Stimulated activated CD8-positive, alpha-beta memory T cell treated with anti-CD3 and anti-CD28 coated beads, Interleukin-2, amount 100 ng/mL, for 48 hours (primary cell): ENCODE measurements around the gene STIM2.
"Not testable (repeated sequence)": the region's sequence is repeated elsewhere in the genome, so short reads cannot be mapped to it uniquely, and the experiment has no call there.

Experiments used
- DNase-seq, 2 donors: peaks; one replicate each; pipeline ENCODE4 v3.0.0-alpha.2; 2020; ENCODE audit warnings: low read depth in 2 of 2

STIM2 gene

DNA sequence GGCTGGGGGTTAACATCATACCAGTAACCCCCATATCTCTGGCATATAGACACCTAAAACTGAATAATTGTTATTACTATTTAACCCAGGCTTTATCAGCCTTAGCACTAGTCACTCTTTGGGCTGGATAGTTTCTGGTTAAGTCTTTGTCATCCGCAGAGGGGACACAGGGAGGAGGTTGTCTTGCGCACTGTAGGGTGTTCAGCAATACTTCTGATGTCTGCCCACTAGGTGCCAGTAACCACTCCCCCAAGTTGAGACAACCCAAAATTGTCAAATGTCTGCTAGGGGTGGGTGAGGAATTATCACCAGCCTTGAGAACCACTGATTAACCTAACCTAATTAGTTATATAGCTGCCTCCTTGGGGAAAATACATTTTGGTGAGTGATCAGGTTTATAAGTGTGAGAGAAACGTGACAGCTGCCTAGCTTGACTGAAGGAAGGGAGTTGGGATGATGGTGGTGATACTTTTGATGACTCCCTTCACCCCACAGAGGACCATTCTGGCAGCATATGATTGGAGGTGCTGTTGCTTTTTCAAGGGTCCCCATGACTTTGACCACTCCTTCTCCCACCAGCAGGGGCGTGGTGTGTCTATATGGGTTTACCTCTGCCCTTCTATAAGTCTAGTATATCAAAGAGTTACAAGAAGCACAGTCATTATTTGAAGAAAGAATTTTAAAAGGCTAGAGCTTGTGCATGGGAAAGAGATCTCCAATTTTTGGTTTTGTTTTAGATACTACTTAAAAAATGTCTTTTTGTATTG is 140.9 kb downstream of the STIM2 start:
- DNase-seq: no peak

DNA sequence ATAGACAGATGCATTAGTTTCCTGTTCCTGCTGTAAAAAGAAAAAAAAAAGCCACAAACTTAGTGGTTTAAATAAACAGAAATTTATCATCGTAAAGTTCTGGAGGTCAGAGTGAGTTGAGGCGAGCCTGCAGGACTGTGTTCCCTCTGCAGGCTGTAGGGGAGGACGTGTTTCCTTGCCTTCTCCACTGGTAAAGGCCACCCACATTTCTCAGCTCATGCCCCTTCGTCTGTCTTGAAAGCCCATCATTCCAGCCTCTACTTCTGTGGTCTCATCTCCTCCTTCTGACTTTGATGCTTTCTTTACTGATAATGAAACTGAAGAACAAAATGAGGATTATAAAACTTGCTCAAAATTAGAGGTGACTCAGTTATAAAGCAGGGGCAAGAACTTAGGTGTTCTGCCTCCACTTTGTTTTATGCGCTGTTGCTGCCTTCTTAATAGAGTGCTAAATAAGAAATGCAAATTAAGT is 143.0 kb downstream of the STIM2 start:
- no peak for DNase-seq

GRCh38 chr4:27005501-27005900 is 144.9 kb downstream of the STIM2 start:
- no peak for DNase-seq

DNA sequence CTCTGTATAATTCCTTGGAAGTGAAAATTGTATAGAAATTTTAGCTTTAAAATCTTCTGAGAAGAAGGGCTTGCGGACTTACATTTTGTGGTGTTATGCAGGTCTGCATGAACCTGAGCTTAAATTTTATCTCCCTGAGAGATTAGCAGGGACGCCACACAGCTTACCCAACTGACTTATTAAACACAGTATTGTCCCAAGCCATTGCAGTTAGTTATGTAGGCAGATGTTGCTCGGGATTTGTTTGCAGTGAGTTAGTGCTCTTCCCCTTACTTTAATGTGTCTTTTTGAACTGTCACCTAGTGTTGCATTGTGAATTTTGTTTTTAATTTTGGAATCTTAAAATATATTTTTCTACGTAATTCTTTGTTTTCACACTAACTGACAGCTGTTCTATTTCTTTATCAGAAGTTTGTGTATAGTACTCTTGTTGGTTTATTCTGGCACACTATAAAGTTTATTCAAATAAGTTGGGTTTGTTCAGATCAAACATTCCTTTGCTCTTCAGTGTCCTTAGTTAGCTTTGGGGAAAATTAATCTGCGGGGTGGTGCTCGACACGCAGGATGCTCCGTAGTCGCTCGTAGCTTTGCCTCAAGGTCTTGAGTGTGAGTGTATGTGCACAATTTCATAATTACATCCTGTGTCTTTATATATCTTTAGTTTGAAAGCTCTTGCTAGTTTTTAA is 145.4 kb downstream of the STIM2 start:
- no peak for DNase-seq

DNA sequence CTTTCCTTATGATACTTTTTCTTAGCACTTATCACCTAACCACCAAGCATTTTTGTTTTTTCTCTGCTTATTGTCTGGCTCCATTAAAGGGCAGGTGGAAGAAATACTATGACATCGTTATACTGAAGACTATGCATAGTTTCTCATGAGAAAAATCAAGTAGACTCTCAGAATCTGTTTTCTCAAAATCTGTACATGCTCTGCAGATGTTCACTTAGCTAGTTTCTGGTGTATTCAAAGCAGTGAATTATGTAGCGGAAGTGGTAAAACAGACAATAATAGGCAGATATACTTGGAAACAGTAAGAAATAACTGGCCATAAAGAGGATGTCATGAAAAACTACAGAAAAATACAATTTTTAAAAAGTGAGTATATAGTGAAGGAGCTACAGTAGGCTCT is 146.0 kb downstream of the STIM2 start:
- DNase-seq: no peak

- no peak for DNase-seq
Observed at GRCh38 chr4:27007507-27007906, 146.9 kb downstream of the STIM2 start.

GRCh38 chr4:27008679-27009078 is 148.0 kb downstream of the STIM2 start:
- DNase-seq: no peak

- DNase-seq: no peak
Observed at GRCh38 chr4:27009539-27009938, 148.9 kb downstream of the STIM2 start.

DNA sequence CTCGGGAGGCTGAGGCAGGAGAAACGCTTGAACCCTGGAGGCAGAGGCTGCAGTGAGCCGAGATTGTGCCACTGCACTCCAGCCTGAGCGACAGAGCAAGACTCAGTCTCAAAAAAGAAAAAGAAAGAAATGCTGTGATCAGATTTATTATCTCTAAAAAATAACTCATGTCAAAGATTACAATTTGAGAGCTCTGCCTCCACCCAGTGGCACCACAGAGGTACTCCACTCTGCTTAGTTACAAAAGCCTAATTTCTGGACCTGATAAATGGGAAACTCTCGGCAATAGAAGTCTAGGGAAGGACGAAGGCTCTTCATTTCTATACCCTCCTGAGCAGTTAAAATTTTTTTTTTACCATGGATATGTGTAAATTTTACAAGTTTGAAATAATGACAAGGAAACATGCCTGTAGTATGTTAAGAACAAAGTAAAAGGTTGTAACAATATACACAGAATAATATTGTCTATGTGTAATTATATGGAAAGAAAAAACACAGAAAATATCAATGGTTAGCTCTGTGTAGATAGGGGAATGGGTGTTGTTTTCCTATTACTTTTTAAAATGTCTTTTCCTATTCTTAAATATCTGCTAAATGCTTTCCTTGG is 149.8 kb downstream of the STIM2 start:
- peak; percentile 24 to 26 for DNase-seq

GRCh38 chr4:27011401-27011800 is 150.8 kb downstream of the STIM2 start:
- DNase-seq: no peak

DNA sequence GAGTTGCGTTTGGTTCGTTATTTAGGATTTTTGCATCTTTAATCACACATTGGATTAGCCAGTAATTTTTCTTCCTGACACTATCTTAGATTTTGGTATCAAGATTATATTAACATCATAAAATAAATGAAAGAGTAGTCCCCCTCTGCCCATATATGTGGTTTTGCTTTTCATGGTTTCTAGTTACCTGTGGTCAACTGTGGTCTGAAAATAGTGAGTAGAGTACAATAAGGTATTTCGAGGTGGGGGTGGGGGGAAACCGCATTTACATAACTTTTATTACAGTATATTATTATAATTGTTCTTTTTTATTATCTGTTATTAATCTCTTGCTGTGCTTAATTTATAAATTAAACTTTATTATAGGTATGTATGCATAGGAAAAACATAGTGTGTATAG is 152.4 kb downstream of the STIM2 start:
- DNase-seq: no peak

DNA sequence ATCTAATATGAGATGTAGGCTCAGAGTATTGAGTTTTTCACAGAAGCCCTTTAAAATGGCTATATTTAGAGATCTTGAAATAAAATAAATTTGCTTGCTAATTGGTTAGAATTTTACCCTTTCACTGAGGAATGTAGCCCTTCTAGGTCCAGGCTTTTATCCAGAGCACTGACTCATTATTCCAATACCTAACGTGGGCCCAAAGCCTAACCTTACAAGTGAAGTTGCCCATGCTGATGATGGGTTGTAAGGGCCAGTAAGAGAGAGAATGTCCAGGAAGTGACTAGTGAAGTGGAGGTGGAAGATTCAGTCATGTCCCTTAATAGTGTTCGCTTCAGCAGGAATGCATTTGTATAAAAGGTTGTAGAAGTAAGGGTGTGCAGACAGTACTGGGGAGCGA is 155.9 kb downstream of the STIM2 start:
- DNase-seq: no peak

DNA sequence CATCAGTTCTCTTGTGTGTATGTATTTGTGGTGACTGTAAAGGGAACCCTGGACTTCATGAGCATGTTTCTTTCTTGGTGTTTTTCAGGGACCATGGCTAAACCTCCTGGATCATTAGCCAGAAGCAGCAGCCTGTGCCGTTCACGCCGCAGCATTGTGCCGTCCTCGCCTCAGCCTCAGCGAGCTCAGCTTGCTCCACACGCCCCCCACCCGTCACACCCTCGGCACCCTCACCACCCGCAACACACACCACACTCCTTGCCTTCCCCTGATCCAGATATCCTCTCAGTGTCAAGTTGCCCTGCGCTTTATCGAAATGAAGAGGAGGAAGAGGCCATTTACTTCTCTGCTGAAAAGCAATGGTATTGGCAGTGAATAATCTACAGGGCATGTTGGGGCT is 157.0 kb downstream of the STIM2 start:
- DNase-seq: no peak

DNA sequence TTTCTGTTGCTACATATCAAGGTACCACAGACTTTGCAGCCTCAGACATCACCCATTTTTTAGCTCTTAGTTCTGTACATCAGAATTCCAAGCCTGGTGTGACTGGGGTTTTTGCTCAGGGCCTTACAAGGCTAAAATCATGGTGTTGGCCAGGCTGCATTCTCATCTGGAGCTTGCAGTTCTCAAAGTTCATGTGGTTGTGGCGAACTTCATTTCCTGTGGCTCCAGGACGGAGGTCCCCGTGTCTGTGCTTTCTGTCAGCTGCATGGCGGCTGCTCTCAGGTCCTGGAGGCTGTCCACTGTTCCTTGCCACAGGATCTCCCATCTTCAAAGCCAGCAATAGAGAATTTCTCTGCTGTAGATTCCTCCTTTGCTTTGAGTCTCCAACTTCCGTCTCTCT is 157.4 kb downstream of the STIM2 start:
- DNase-seq: no peak

DNA sequence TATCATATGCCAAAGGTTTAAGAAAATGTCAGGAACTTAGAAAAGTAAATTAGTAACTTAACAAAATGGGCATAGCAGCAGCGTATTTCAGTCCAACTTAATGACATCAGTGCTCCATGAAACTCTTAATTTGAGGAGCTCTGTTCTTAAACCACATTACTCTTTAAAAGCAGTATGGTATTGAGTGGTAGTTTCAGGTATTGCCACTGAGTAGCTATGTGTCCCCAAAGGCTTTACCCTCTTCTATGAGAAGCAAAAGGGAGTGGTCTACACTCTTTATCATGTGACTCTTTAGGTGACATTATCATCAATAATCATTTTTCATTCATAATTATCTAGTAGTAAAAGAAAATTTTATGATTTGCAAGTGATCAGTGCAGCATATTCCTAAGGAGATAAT is 158.3 kb downstream of the STIM2 start:
- DNase-seq: no peak

DNA sequence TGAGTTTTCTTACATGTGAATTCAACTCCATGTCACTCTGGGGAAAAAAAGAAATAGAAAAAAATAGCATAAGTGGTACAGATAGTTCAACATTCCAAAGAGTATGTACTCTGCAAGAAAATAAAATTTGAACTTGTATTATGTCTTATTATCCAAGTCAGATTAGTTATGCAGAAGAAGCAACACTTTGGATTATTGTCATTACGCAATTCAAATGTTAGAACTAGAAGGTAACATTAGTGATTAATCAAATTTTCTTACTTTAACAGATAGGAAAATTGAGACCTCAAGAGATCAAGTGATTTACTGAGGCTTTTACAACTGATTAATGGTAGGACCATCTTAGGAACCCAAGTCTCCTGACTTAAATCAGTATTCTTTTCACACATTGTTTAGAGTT is 159.1 kb downstream of the STIM2 start:
- DNase-seq: no peak

DNA sequence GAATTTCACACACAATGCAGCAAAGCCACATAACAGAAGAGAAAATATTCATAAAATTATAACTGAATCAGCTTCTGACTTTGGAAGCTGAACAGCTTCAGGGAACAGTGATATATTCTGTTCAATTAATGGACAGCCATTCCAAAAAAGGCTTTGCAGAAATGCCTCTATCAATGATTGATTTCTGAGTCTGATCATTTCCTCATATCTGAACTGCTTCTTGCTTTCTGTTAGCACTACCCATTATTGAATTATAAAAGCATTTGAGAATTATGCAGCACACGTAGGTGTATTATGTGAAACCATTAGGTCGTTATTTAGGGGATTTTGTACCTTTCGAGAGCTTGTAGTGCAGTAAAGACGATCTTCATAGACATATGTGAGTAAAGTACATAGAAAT is 159.6 kb downstream of the STIM2 start:
- DNase-seq: no peak

DNA sequence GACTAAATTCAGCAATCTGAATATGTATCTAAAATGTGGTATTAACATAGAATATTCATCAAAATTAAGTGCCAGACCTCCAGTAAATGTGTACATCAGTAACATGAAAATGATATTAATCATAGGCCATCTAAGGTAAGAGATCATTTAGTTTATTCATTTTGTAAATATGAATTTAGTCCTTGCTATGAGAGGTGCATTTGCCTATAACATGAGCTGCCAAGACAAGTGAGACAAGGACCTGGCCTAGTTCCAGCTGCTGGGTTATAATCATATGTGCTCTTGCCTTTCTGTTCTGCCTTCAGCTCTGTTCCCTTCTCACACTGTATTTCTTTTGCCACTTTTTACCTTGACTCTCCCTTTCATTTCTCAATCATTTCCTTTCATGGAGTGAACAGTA is 160.0 kb downstream of the STIM2 start:
- DNase-seq: no peak

DNA sequence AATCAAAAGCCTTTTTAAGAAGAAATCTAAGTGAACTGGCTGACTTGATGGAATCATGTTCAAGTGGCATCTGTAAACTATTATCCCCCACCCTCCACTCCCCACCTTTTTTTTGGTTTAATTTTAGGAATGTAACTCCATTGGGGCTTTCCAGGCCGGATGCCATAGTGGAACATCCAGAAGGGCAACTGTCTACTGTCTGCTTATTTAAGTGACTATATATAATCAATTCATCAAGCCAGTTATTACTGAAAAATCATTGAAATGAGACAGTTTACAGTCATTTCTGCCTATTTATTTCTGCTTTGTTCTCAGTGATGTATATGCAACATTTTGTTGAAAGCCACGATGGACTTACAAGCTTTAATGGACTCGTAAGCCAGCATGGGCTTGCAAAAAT is 162.3 kb downstream of the STIM2 start:
- no peak for DNase-seq

GRCh38 chr4:27023366-27023765 is 162.7 kb downstream of the STIM2 start:
- DNase-seq: no peak

DNA sequence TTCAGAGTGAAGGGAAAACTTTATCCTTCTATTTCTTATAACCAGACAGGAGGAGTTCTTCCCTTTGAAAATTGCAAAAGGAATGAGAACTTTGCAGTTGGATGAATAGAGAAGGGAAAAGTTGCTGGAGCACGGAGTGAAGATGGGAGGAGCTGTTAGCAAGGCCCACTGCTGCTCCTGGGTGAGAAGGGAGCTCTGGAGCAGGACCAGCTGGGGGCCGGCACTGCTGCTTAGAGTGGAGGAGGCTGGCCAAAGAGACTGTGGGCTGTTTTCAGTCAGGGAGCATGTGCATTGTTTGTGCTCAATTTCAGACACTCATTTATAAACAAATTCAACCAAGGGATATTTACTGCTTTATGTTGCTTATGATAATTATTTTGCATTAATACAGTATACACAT is 164.2 kb downstream of the STIM2 start:
- DNase-seq: no peak

GRCh38 chr4:27027428-27027827 is 166.8 kb downstream of the STIM2 start:
- no peak for DNase-seq

DNA sequence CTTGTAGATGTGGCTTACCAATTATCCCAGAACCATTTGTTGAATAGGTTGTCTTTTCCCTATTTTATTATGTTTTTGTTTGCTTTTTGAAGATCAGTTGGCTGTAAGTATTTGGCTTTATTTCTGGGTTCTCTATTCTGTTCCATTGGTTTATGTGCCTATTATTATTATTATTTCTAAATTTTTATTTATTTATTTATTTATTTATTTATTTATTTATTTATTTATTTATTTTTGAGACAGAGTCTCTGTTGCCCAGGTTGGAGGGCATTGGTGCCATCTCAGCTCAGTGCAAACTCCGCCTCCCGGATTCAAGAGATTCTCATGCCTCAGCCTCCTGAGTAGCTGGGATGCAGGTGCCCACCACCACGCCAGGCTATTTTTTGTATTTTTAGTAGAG is 174.5 kb downstream of the STIM2 start:
- not testable (repeated sequence) for DNase-seq
